ENCODE results near the gene TPST2. TPM values are rescaled to one million over a fixed set of nuclear protein-coding genes. Genes with fewer than 3 reads are reported as not detected.

Gene TPST2
- total and polyA plus RNA-seq, 10 of the 15 experiments (the other 5 are each of a cell fraction or from before 2014, with no cell fraction given) = 6.3 to 33.7 (median 28.4) TPM

DNA sequence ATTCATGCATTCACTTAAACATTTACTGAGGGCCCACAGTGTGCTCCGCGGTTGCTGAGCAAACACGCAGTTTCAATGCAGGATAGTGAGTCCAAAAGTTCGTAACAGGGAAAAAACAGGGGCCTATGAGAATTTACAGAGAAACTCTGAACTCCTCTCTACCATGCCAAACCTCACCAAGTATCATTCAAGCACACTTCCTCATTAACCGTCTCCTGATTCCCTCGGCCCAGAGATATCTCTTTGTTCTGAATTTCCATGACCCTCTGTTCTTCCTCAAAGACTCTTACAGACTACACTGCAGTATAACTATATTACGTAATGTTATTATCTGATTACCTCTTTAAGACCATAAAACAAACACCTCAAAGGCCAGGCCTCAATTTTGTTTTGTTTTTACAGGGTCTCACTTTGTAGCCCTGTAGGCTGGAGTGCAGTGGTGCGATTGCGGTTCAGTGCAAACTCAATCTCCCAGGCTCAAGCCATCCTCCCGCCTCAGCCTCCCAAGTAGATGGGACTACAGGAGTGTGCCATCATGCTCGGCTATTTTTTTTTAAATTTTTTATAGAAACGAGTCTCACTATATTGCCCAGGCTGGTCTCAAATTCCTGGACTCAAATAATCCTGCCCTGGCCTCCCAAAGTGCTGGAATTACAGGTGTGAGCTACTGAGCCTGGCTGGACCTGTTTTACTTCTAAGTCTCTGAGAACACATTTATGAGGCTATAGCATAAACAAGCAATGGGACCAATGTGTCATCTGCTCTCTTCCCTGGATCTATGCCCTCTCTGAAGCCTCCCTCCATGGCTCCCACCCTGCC, 109.9 kb downstream of the TPST2 start (continued):
- TF ChIP-seq, protein P1, sequence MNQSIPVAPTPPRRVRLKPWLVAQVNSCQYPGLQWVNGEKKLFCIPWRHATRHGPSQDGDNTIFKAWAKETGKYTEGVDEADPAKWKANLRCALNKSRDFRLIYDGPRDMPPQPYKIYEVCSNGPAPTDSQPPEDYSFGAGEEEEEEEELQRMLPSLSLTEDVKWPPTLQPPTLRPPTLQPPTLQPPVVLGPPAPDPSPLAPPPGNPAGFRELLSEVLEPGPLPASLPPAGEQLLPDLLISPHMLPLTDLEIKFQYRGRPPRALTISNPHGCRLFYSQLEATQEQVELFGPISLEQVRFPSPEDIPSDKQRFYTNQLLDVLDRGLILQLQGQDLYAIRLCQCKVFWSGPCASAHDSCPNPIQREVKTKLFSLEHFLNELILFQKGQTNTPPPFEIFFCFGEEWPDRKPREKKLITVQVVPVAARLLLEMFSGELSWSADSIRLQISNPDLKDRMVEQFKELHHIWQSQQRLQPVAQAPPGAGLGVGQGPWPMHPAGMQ (IDR thresholded peaks at IDR 0.05; ENCODE audit: borderline replicate concordance) = no peak
- TF ChIP-seq GATAD2B (conservative IDR thresholded peaks at IDR 0.05; ENCODE audit: low read depth) (no peak), ATF7 (IDR thresholded peaks at IDR 0.05; ENCODE audit: low read depth) (peak; percentile 70)

GRCh38 chr22:26479043-26479791, 110.7 kb downstream of the TPST2 start:
- BruUV-seq (replicated peaks) = no TSS peak
- SMC1A ChIA-PET (ENCODE audit: uncharacterized antibody, unreplicated experiment) = interaction anchor here (0.8 to 4.3 kb wide), 12 partner anchors 13 to 195 kb away, joined by 3 to 17 read pairs (median 4); no protein-coding TSS in a partner anchor
- FAIRE-seq (peak; percentile 72), ATAC-seq (peak; percentile 5; the same call in 1 of the 3 replicates), DNase-seq (ENCODE audit: low read depth, low spot score) (no peak)
- Histone ChIP-seq H3K9me3 (replicated peaks; ENCODE audit: control insufficient read depth, insufficient read depth, low read length) (no peaks in the 10 kb centered on the region), H4K20me1 (ENCODE audit: control insufficient read depth, insufficient read depth) (no peaks in the 10 kb centered on the region), H3K79me2 (ENCODE audit: control insufficient read depth, insufficient read depth, low read length) (peaks cover 51% of the 10 kb centered on the region), H3K9ac (ENCODE audit: control insufficient read depth, insufficient read depth, low read length) (peak overlapping the region; percentile 84), H3K4me1 (ENCODE audit: control insufficient read depth, insufficient read depth, low read length) (peaks cover 34% of the 10 kb centered on the region), H3K27ac (ENCODE audit: control insufficient read depth, insufficient read depth) (peak overlapping the region; percentile 88), H3K4me2 (ENCODE audit: control insufficient read depth, insufficient read depth) (peak overlapping the region; percentile 97), H2AFZ (ENCODE audit: control insufficient read depth, low read depth, low read length) (peak overlapping the region; percentile 80), H3K36me3 (ENCODE audit: control insufficient read depth in 2 of 2, insufficient read depth in 2 of 2, low read length in 1 of 2) (peaks cover 0 to 3% of the 10 kb centered on the region in 2 experiments; a peak in 2 of 4 replicates), H3K4me3 (peak overlapping the region; percentile 97), H3K27me3 (replicated peaks in 1 of 2; ENCODE audit: control insufficient read depth in 2 of 2, insufficient read depth in 2 of 2, low read length in 1 of 2) (no peaks in the 10 kb centered on the region)
- intact Hi-C loops (cut with micrococcal nuclease; ENCODE audit: unreplicated experiment) (no loop called here), in situ Hi-C loops (cut with MboI) (no loop called here)
- WGBS (ENCODE audit: insufficient coverage, insufficient replicate concordance, low lambda C conversion rate, missing lambda C conversion rate) = 13% methylated on average over 12 of the region's 12 CpGs
- CTCF ChIA-PET = interaction anchor here (0.6 to 7.1 kb wide), 20 partner anchors 8 to 234 kb away, joined by 3 to 47 read pairs (median 4); partner anchors contain the start of gene TFIP11
- POLR2A ChIA-PET = interaction anchor here (0.5 to 1.1 kb wide), 7 partner anchors 25 to 912 kb away, joined by 3 to 8 read pairs (median 3); no protein-coding TSS in a partner anchor
- RAD21 ChIA-PET (ENCODE audit: unreplicated experiment) = interaction anchor here (0.8 to 2.0 kb wide), 6 partner anchors 16 to 195 kb away, joined by 3 to 10 read pairs (median 4); no protein-coding TSS in a partner anchor
- TF ChIP-seq, protein P2, sequence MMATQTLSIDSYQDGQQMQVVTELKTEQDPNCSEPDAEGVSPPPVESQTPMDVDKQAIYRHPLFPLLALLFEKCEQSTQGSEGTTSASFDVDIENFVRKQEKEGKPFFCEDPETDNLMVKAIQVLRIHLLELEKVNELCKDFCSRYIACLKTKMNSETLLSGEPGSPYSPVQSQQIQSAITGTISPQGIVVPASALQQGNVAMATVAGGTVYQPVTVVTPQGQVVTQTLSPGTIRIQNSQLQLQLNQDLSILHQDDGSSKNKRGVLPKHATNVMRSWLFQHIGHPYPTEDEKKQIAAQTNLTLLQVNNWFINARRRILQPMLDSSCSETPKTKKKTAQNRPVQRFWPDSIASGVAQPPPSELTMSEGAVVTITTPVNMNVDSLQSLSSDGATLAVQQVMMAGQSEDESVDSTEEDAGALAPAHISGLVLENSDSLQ (IDR thresholded peaks at IDR 0.05) = no peak
- TF ChIP-seq SMAD5 (IDR thresholded peaks at IDR 0.05; ENCODE audit: low read depth) = no peak
- TF ChIP-seq, protein P3, sequence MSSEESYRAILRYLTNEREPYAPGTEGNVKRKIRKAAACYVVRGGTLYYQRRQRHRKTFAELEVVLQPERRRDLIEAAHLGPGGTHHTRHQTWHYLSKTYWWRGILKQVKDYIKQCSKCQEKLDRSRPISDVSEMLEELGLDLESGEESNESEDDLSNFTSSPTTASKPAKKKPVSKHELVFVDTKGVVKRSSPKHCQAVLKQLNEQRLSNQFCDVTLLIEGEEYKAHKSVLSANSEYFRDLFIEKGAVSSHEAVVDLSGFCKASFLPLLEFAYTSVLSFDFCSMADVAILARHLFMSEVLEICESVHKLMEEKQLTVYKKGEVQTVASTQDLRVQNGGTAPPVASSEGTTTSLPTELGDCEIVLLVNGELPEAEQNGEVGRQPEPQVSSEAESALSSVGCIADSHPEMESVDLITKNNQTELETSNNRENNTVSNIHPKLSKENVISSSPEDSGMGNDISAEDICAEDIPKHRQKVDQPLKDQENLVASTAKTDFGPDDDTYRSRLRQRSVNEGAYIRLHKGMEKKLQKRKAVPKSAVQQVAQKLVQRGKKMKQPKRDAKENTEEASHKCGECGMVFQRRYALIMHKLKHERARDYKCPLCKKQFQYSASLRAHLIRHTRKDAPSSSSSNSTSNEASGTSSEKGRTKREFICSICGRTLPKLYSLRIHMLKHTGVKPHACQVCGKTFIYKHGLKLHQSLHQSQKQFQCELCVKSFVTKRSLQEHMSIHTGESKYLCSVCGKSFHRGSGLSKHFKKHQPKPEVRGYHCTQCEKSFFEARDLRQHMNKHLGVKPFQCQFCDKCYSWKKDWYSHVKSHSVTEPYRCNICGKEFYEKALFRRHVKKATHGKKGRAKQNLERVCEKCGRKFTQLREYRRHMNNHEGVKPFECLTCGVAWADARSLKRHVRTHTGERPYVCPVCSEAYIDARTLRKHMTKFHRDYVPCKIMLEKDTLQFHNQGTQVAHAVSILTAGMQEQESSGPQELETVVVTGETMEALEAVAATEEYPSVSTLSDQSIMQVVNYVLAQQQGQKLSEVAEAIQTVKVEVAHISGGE (CRISPR knock-in tag; IDR thresholded peaks at IDR 0.05) = no peak
- peak; percentile 44; the same call in 1 of the 2 replicates for TF ChIP-seq MXI1 (IDR thresholded peaks at IDR 0.05; ENCODE audit: low read depth, low read length)
- no peak for TF ChIP-seq KAT2A (conservative IDR thresholded peaks at IDR 0.05; ENCODE audit: control insufficient read depth, low read depth, low read length)
- no peak for TF ChIP-seq MEF2A (IDR thresholded peaks at IDR 0.05; ENCODE audit: insufficient read depth, low read depth, low read length)
- TF ChIP-seq EP300 (IDR thresholded peaks at IDR 0.05; ENCODE audit: borderline replicate concordance in 1 of 2, control insufficient read depth in 1 of 2, low read depth in 2 of 2, low read length in 2 of 2) = no peak
- TF ChIP-seq BHLHE40 (IDR thresholded peaks at IDR 0.05; ENCODE audit: borderline replicate concordance in 1 of 2, low read depth in 2 of 2, low read length in 1 of 2) = no peak
- no peak for TF ChIP-seq SRF (IDR thresholded peaks at IDR 0.05; ENCODE audit: low read depth in 2 of 2, low read length in 2 of 2)
